OCI-LY3 (cell line): Measurements from ENCODE around the gene CALU.

Experiments
- H2AFZ ChIP-seq: fragments of 200-600, 300-600 bp; shearing (Covaris generic); 2 replicates; pipeline ENCODE4 v1.6.0; 2014; ENCODE audit warnings: antibody characterized with exemption, low read depth, low read length
- H3K27ac ChIP-seq: fragments of 200-600, 300-600 bp; sonication (generic); 2 replicates; pipeline ENCODE4 v1.5.1; 2014; ENCODE audit warnings: mild to moderate bottlenecking, low read length, moderate library complexity, mixed read lengths
- H3K27me3 ChIP-seq: fragments of 200-600, 300-600 bp; sonication (generic); 2 replicates; pipeline ENCODE4 v1.6.1; 2014; ENCODE audit warnings: low read depth, low read length, mixed read lengths
- H3K36me3 ChIP-seq: fragments of 200-600, 300-600 bp; sonication (generic); replicated peaks from 2 replicates; pipeline ENCODE3; 2014; ENCODE audit warnings: low read depth, low read length, mixed read lengths
- H3K4me1 ChIP-seq: fragments of 300-600, 200-600 bp; sonication (generic); 2 replicates; pipeline ENCODE4 v1.6.1; 2014; ENCODE audit warnings: low read length, mixed read lengths
- H3K4me2 ChIP-seq: fragments of 200-600, 300-600 bp; sonication (generic); 2 replicates; pipeline ENCODE4 v1.6.1; 2014; ENCODE audit warnings: low read length, mixed read lengths
- H3K4me3 ChIP-seq: fragments of 300-600, 200-600 bp; sonication (generic); 2 replicates; pipeline ENCODE4 v1.5.1; 2014; ENCODE audit warnings: antibody characterized with exemption, mild to moderate bottlenecking, low read length, moderate library complexity
- H3K79me2 ChIP-seq: fragments of 300-600, 200-600 bp; shearing (Covaris generic); 2 replicates; pipeline ENCODE4 v1.6.1; 2014; ENCODE audit warnings: mild to moderate bottlenecking, low read length, mixed read lengths
- H3K9ac ChIP-seq: fragments of 300-600, 200-600 bp; shearing (Covaris generic); 2 replicates; pipeline ENCODE4 v1.6.0; 2014; ENCODE audit warnings: mild to moderate bottlenecking, low read length, moderate library complexity
- H3K9me3 ChIP-seq: fragments of 200-600, 300-600 bp; shearing (Covaris generic); 2 replicates; pipeline ENCODE4 v1.6.1; 2014; ENCODE audit warnings: low read length, mixed read lengths; ENCODE audit not compliant: insufficient read depth
- H4K20me1 ChIP-seq: fragments of 200-600, 300-600 bp; sonication (generic); 2 replicates; pipeline ENCODE4 v1.6.1; 2016; ENCODE audit warnings: low read length, mixed read lengths; ENCODE audit not compliant: insufficient read depth
- CTCF ChIP-seq: fragments of 200-600, 300-600 bp; sonication (generic); IDR thresholded peaks from 2 replicates; pipeline ENCODE4 v1.5.1; 2014; ENCODE audit warnings: antibody characterized with exemption, low read length, low read depth
- EZH2phosphoT487 ChIP-seq: fragments of 200-600 bp; shearing (Covaris generic); IDR thresholded peaks from 2 replicates; pipeline ENCODE4 v1.6.1; 2018; ENCODE audit warnings: antibody characterized with exemption, mixed run types, low read depth

CALU gene

DNA sequence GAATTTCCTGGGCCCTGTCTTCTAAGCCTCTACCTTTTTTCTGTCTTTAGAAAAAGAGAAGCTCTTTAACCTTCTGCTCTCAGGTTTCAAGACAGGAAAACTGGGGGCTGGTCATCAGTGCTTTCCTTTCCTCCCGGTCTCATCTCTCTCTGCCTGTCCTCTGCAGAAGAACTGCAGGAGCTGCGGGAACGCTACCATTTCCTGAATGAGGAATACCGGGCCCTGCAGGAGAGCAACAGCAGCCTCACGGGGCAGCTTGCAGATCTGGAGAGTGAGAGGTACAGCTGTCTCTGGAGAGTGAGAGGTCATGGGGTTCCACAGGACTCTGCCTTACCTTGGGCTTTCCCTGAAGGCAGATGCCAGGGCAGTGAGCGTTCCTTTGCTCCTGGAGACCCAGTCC, 65.3 kb downstream of the CALU start:
- no peaks in the 10 kb centered on the region for H4K20me1 ChIP-seq
- no peaks in the 10 kb centered on the region for H3K9me3 ChIP-seq
- H3K36me3 ChIP-seq: no peaks in the 10 kb centered on the region
- no peak overlapping the region for H2AFZ ChIP-seq
- H3K27me3 ChIP-seq: no peaks in the 10 kb centered on the region
- H3K4me1 ChIP-seq: peaks cover 20% of the 10 kb centered on the region
- no peak overlapping the region for H3K4me3 ChIP-seq
- H3K4me2 ChIP-seq: no peak overlapping the region
- no peak overlapping the region for H3K27ac ChIP-seq
- no peak overlapping the region for H3K9ac ChIP-seq
- no peaks in the 10 kb centered on the region for H3K79me2 ChIP-seq
- no peak for TF ChIP-seq EZH2phosphoT487
- TF ChIP-seq CTCF: no peak

GRCh38 chr7:128805225-128805624, 66.1 kb downstream of the CALU start:
- no peaks in the 10 kb centered on the region for H3K79me2 ChIP-seq
- H3K4me3 ChIP-seq: no peak overlapping the region
- no peak overlapping the region for H2AFZ ChIP-seq
- no peaks in the 10 kb centered on the region for H4K20me1 ChIP-seq
- H3K9ac ChIP-seq: no peak overlapping the region
- H3K27me3 ChIP-seq: no peaks in the 10 kb centered on the region
- no peaks in the 10 kb centered on the region for H3K9me3 ChIP-seq
- TF ChIP-seq CTCF: no peak
- TF ChIP-seq EZH2phosphoT487: no peak
- H3K4me2 ChIP-seq: no peak overlapping the region
- peaks cover 17% of the 10 kb centered on the region for H3K4me1 ChIP-seq
- H3K27ac ChIP-seq: no peak overlapping the region
- H3K36me3 ChIP-seq: no peaks in the 10 kb centered on the region

GRCh38 chr7:128807191-128807590, 68.0 kb downstream of the CALU start:
- no peaks in the 10 kb centered on the region for H3K9me3 ChIP-seq
- H3K27me3 ChIP-seq: no peaks in the 10 kb centered on the region
- H4K20me1 ChIP-seq: no peaks in the 10 kb centered on the region
- no peak overlapping the region for H3K9ac ChIP-seq
- H3K79me2 ChIP-seq: no peaks in the 10 kb centered on the region
- no peak overlapping the region for H3K27ac ChIP-seq
- no peak overlapping the region for H2AFZ ChIP-seq
- H3K36me3 ChIP-seq: no peaks in the 10 kb centered on the region
- H3K4me2 ChIP-seq: no peak overlapping the region
- TF ChIP-seq CTCF (no peak), EZH2phosphoT487 (no peak)
- no peaks in the 10 kb centered on the region for H3K4me1 ChIP-seq
- no peak overlapping the region for H3K4me3 ChIP-seq

DNA sequence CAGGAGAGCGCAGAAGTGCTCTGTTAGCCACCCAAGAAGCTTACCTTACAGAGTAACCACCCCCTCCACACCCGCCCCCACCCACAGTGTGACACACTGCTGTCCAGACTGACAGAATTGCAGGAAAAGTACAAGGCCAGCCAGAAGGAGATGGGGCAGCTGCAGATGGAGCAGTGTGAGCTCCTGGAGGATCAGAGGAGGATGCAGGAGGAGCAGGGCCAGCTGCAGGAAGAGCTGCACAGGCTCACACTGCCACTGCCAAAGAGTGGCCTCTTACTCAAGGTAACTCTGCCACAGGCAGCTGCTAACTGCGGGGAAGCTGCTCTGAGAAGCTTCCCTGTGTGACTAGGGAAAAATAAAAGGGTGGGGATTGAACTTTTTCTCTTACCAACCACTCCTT, 70.2 kb downstream of the CALU start:
- H2AFZ ChIP-seq: no peak overlapping the region
- H3K4me2 ChIP-seq: no peak overlapping the region
- no peak overlapping the region for H3K4me3 ChIP-seq
- no peaks in the 10 kb centered on the region for H3K4me1 ChIP-seq
- H3K36me3 ChIP-seq: no peaks in the 10 kb centered on the region
- H3K9me3 ChIP-seq: no peaks in the 10 kb centered on the region
- no peak for TF ChIP-seq CTCF
- no peak for TF ChIP-seq EZH2phosphoT487
- no peaks in the 10 kb centered on the region for H4K20me1 ChIP-seq
- H3K9ac ChIP-seq: no peak overlapping the region
- no peaks in the 10 kb centered on the region for H3K79me2 ChIP-seq
- H3K27me3 ChIP-seq: no peaks in the 10 kb centered on the region
- no peak overlapping the region for H3K27ac ChIP-seq
